Endothelial cell of umbilical vein (primary cell): Measurements from ENCODE around the gene KLHL9. TPM values are rescaled to one million over a fixed set of nuclear protein-coding genes. Genes with fewer than 3 reads are reported as not detected.

Experiments
- BruUV-seq: library from RNA; stranded (reverse); fragments of 400-500 nt; replicated peaks from 2 replicates; lab custom pipeline; 2021; lab: Mats Ljungman, UMichigan
- CTCF ChIA-PET: fragments of 300-600, 350-600 bp; sonication (Branson Sonifier 250); formaldehyde crosslinking; loops from one replicate; lab custom pipeline; 2021; ENCODE audit warnings: antibody characterized with exemption, inconsistent platforms; lab: Charles Lee
- POLR2A ChIA-PET: fragments of 300-600, 350-600 bp; sonication (Branson Sonifier 250); formaldehyde crosslinking; loops from one replicate; lab custom pipeline; 2021; ENCODE audit warnings: antibody characterized with exemption, inconsistent platforms; lab: Charles Lee
- DNase-seq: peaks from one replicate; pipeline ENCODE4 v3.0.0-alpha.2; 2011; ENCODE audit warnings: low read depth, low spot score
- FAIRE-seq: peaks from 2 replicates; lab custom pipeline; 2011; peaks lifted over from hg19 to GRCh38; lab: Jason Lieb, UNC
- H2AFZ ChIP-seq: 2 replicates; pipeline ENCODE4 v1.6.0; 2012; ENCODE audit warnings: low read depth, low read length, control low read depth, inconsistent platforms
- H3K27ac ChIP-seq: 2 replicates; pipeline ENCODE4 v1.5.1; 2011; ENCODE audit warnings: low read depth, mild to moderate bottlenecking, control low read depth, low read length, moderate library complexity; ENCODE audit not compliant: insufficient read depth
- H3K27me3 ChIP-seq, 2 experiments: 2 replicates each; pipeline versions ENCODE4 v1.6.0 to v1.6.1; 2011; ENCODE audit warnings: low read length in 2 of 2, mixed read lengths in 1 of 2; ENCODE audit not compliant: control insufficient read depth in 2 of 2, insufficient read depth in 2 of 2
- H3K36me3 ChIP-seq, 2 experiments: 2 replicates in 1 of 2; 3 replicates in 1 of 2; pipeline ENCODE4 v1.5.1; 2011; ENCODE audit warnings: low read length in 2 of 2, mild to moderate bottlenecking in 1 of 2, moderate library complexity in 1 of 2; ENCODE audit not compliant: control insufficient read depth in 2 of 2, insufficient read depth in 2 of 2; ENCODE audit errors: extremely low read depth in 1 of 2
- H3K4me1 ChIP-seq: 3 replicates; pipeline ENCODE4 v1.5.1; 2011; ENCODE audit warnings: mild to moderate bottlenecking, low read length; ENCODE audit not compliant: control insufficient read depth, insufficient read depth; ENCODE audit errors: extremely low read depth
- H3K4me2 ChIP-seq: 2 replicates; pipeline ENCODE4 v1.6.1; 2011; ENCODE audit warnings: low read length, control low read depth, mixed read lengths; ENCODE audit not compliant: insufficient read depth
- H3K4me3 ChIP-seq, 3 experiments: fragments of 200-600 bp in 1 of 3; sonication (generic), shearing (Covaris generic) in 1 of 3; replicated peaks in 1 of 3; 2 replicates each; pipeline ENCODE4 v1.5.1; 2011 to 2016; ENCODE audit warnings: control low read depth in 3 of 3, low read length in 3 of 3, mild to moderate bottlenecking in 2 of 3, inconsistent platforms in 1 of 3, low read depth in 1 of 3, moderate library complexity in 1 of 3; ENCODE audit not compliant: insufficient read depth in 1 of 3
- H3K79me2 ChIP-seq: 2 replicates; pipeline ENCODE4 v1.6.0; 2012; ENCODE audit warnings: low read length, inconsistent platforms; ENCODE audit not compliant: control insufficient read depth, insufficient read depth
- H3K9ac ChIP-seq: replicated peaks from 2 replicates; pipeline ENCODE3; 2011; ENCODE audit warnings: low read length, control low read depth; ENCODE audit not compliant: insufficient read depth; ENCODE audit errors: extremely low read depth
- H3K9me1 ChIP-seq: replicated peaks from 3 replicates; pipeline ENCODE4 v1.6.0; 2011; ENCODE audit warnings: mild to moderate bottlenecking, low read length; ENCODE audit not compliant: control insufficient read depth, insufficient read depth; ENCODE audit errors: extremely low read depth
- H3K9me3 ChIP-seq: replicated peaks from 2 replicates; pipeline ENCODE4 v1.5.1; 2012; ENCODE audit warnings: low read length, inconsistent platforms; ENCODE audit not compliant: control insufficient read depth, insufficient read depth
- H4K20me1 ChIP-seq: replicated peaks from 2 replicates; pipeline ENCODE3; 2011; ENCODE audit warnings: mild to moderate bottlenecking, low read length; ENCODE audit not compliant: control insufficient read depth, insufficient read depth; ENCODE audit errors: extremely low read depth
- CTCF ChIP-seq, 2 donors: IDR thresholded peaks; 1 replicate in 1 of 2; 2 replicates in 1 of 2; pipeline ENCODE4 v1.5.1; 2011; ENCODE audit warnings: low read length in 2 of 2, mild to moderate bottlenecking in 2 of 2, moderate library complexity in 2 of 2, control low read depth in 1 of 2, inconsistent platforms in 1 of 2, low read depth in 1 of 2; ENCODE audit not compliant: insufficient read depth in 1 of 2; ENCODE audit errors: extremely low read depth in 1 of 2
- EZH2 ChIP-seq: IDR thresholded peaks from 2 replicates; pipeline ENCODE4 v1.6.1; 2012; ENCODE audit warnings: borderline replicate concordance, low read depth, mild to moderate bottlenecking, moderate library complexity, low read length, inconsistent platforms; ENCODE audit not compliant: severe bottlenecking
- FOS ChIP-seq: IDR thresholded peaks from 2 replicates; pipeline ENCODE4 v1.6.1; 2011; ENCODE audit warnings: mild to moderate bottlenecking, low read length, moderate library complexity, borderline replicate concordance; ENCODE audit not compliant: insufficient read depth
- GATA2 ChIP-seq: IDR thresholded peaks from 2 replicates; pipeline ENCODE4 v1.7.0; 2011; ENCODE audit warnings: low read depth, mild to moderate bottlenecking, moderate library complexity, mixed read lengths, low read length; ENCODE audit not compliant: insufficient read length, insufficient read depth
- JUN ChIP-seq: IDR thresholded peaks from 2 replicates; pipeline ENCODE4 v1.6.1; 2011; ENCODE audit warnings: borderline replicate concordance, low read depth; ENCODE audit not compliant: insufficient read length, insufficient read depth
- MAX ChIP-seq: IDR thresholded peaks from 2 replicates; pipeline ENCODE4 v1.6.1; 2011; ENCODE audit not compliant: insufficient read depth, insufficient read length
- MYC ChIP-seq: IDR thresholded peaks from one replicate; pipeline ENCODE4 v1.6.1; 2011; ENCODE audit warnings: mild to moderate bottlenecking, low read depth, low read length
- POLR2A ChIP-seq: IDR thresholded peaks from 2 replicates; pipeline ENCODE4 v1.6.1; 2012; ENCODE audit warnings: low read depth, mild to moderate bottlenecking, control low read depth, low read length
- POLR2AphosphoS5 ChIP-seq: IDR thresholded peaks from 2 replicates; pipeline ENCODE4 v1.6.1; 2012; ENCODE audit warnings: low read depth, mild to moderate bottlenecking, control low read depth, low read length, moderate library complexity; ENCODE audit not compliant: insufficient read depth
- dilution Hi-C: fragments of 300-500 bp; cut with MboI; formaldehyde crosslinking; loops from one replicate; pipeline ENCODE4 v1.15.0; 2019; ENCODE audit warnings: low sequenced_read_pairs; ENCODE audit not compliant: extremely low pct_ligation_motif_present
- intact Hi-C: fragments of 100-400 bp; cut with micrococcal nuclease; formaldehyde crosslinking; loops from one replicate; pipeline ENCODE4 v1.10.0; 2022
- polyA plus RNA-seq, 4 experiments: library from polyadenylated mRNA; depleted of rRNA in 3 of 4; stranded (reverse) in 3 of 4; unstranded in 1 of 4; fragments of >200 nt; gene quantifications; 2 replicates each; pipeline versions ENCODE4 v1.2.1 to v1.2.3, GENCODE V29; 2011 to 2012; ENCODE audit warnings: missing spikeins in 1 of 4
- total RNA-seq: library from RNA; stranded (reverse); gene quantifications from 2 replicates; pipeline ENCODE4 v1.2.3, GENCODE V29; 2021

Gene KLHL9
- total and polyA plus RNA-seq, 2 donors (not counting 3 experiments of a cell fraction or from before 2014, with no cell fraction given), result 8.0 to 23.5 TPM

GRCh38 chr9:21295992-21296391 is 39.2 kb downstream of the KLHL9 start:
- H3K4me1 ChIP-seq, result no peaks in the 10 kb centered on the region
- no peaks in the 10 kb centered on the region for H3K36me3 ChIP-seq
- no peak overlapping the region for H2AFZ ChIP-seq
- FAIRE-seq, result no peak
- no peak overlapping the region for H3K9ac ChIP-seq
- H4K20me1 ChIP-seq, result no peaks in the 10 kb centered on the region
- BruUV-seq, result no TSS peak
- ChIA-PET POLR2A (no interaction called here), CTCF (interaction anchor here (1.0 to 1.9 kb wide), 4 partner anchors 22 to 948 kb away, joined by 3 to 6 read pairs (median 3); no protein-coding TSS in a partner anchor)
- H3K9me1 ChIP-seq, result no peaks in the 10 kb centered on the region
- dilution Hi-C loops, result no loop called here
- no peaks in the 10 kb centered on the region for H3K79me2 ChIP-seq
- no peak overlapping the region for H3K27ac ChIP-seq
- no peak overlapping the region for H3K4me2 ChIP-seq
- no peaks in the 10 kb centered on the region for H3K9me3 ChIP-seq
- intact Hi-C loops, result no loop called here
- TF ChIP-seq POLR2A (no peak), POLR2AphosphoS5 (no peak), EZH2 (no peak), MAX (no peak), GATA2 (no peak), JUN (no peak), MYC (no peak), CTCF (IDR thresholded peaks at IDR 0.05; ENCODE audit: extremely low read depth in 1 of 2, insufficient read depth in 1 of 2, low read depth in 1 of 2, low read length in 2 of 2) (no peak), FOS (no peak)
- peaks cover 5 to 24% of the 10 kb centered on the region in 2 experiments for H3K27me3 ChIP-seq
- no peak overlapping the region for H3K4me3 ChIP-seq
- DNase-seq, result no peak
